Breast epithelium (tissue), 4 donors: ENCODE data around the gene UBAC1. TPM values are rescaled to one million over a fixed set of nuclear protein-coding genes. Genes with fewer than 3 reads are reported as not detected.

Experiments
- DNase-seq, 2 donors: peaks; one replicate each; pipeline ENCODE4 v3.0.0-alpha.2; 2019; ENCODE audit warnings: low spot score in 2 of 2
- H3K27ac ChIP-seq, 2 donors: fragments of 200-600 bp; sonication (generic) in 1 of 2; one replicate each; pipeline ENCODE4 v1.5.1; 2016 to 2019; ENCODE audit warnings: mild to moderate bottlenecking in 1 of 2
- H3K27me3 ChIP-seq, 2 donors: fragments of 200-600 bp; sonication (generic) in 1 of 2; one replicate each; pipeline versions ENCODE4 v1.5.1 to v1.6.0; 2017 to 2019; ENCODE audit warnings: control low read depth in 1 of 2, mild to moderate bottlenecking in 1 of 2
- H3K36me3 ChIP-seq: fragments of 200-600 bp; one replicate; pipeline ENCODE4 v1.5.1; 2019
- H3K4me1 ChIP-seq, 2 donors: fragments of 200-600 bp; sonication (generic); one replicate each; pipeline ENCODE4 v1.5.1; 2016 to 2019; ENCODE audit warnings: control low read depth in 1 of 2
- H3K4me3 ChIP-seq, 3 donors: fragments of 200-600 bp; sonication (generic); 1 replicate in 2 of 3; 2 replicates in 1 of 3; pipeline ENCODE4 v1.5.1; 2016 to 2019; ENCODE audit warnings: mild to moderate bottlenecking in 3 of 3, moderate library complexity in 2 of 3
- H3K9me3 ChIP-seq, 2 donors: fragments of 200-600 bp; sonication (generic) in 1 of 2; one replicate each; pipeline ENCODE4 v1.5.1; 2016 to 2019; ENCODE audit warnings: control low read depth in 1 of 2
- POLR2A ChIP-seq: fragments of 450-650 bp; IDR thresholded peaks from one replicate; pipeline ENCODE4 v1.6.1; 2016; ENCODE audit warnings: antibody characterized with exemption, mild to moderate bottlenecking, moderate library complexity
- POLR2AphosphoS5 ChIP-seq, 3 donors: sonication (generic); formaldehyde crosslinking; IDR thresholded peaks; one replicate each; pipeline ENCODE4 v1.6.1; 2017; ENCODE audit warnings: antibody characterized with exemption in 3 of 3
- intact Hi-C: fragments of 100-400 bp; cut with DNase I; formaldehyde crosslinking; loops from one replicate; pipeline ENCODE4 v1.15.1; 2023; ENCODE audit warnings: low total_unique reads
- total RNA-seq, 3 donors: library from RNA; depleted of rRNA; stranded (reverse); fragments of >200 nt; gene quantifications; one replicate each; pipeline ENCODE4 v1.1.0, GENCODE V29; 2016
- TF ChIP-seq, protein P1 (sequence below), 3 donors: fragments of 450-650 bp; IDR thresholded peaks; one replicate each; pipeline ENCODE4 v1.5.1; 2016 to 2017; ENCODE audit warnings: antibody characterized with exemption in 3 of 3, mild to moderate bottlenecking in 3 of 3, moderate library complexity in 3 of 3

UBAC1 gene
- total RNA-seq, 3 donors from 2014 or later = 39.2 to 53.0 (median 45.6) TPM

DNA sequence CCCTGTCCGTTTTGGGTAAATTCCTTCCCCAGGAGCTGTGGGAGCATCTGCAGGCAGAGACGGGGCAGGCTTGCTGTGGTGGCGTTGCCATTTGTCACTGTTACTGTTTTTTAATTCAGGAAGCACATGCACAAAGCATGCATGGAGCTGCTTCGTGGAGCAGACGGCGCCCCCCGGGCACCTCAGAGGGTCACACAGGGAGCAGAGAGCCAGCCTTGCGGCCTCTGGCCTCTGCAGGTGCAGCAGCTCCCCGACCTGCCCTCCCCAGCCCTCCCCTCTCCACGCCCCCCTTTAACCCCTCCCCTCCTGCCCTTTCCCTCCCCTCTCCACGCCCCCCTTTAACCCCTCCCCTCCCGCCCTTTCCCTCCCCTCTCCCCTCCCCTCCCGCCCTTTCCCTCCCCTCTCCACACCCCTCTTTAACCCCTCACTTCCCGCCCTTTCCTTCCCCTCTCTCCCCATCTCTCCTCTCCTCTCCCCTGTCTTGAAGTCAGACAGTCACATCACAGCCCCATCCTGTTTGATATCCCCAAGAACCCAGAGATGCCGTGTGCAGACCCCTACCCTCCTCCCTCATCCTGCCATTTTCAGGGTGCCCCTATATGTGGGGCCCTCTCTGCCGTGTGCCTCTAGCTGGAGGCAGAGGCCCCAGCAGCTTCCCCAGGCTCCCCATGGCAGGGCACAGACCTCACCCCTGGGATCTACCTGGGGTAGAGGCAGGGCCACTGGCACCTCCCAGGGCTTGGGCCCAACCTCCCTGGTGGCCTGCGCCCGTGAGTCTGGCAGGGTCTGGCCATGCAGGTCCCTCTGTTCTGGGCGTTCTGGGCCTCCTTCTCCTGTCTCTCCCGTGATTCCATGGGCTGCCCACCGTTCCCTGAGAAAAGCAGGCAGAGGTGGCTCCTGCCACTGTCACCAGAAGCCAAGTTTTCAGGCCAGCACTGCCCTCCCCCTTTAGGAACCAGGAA is 29.6 kb upstream of the UBAC1 start:
- DNase-seq = no peak
- Histone ChIP-seq H3K9me3 (no peaks in the 10 kb centered on the region), H3K4me1 (peaks cover 6 to 22% of the 10 kb centered on the region in 2 donors), H3K4me3 (peak overlapping the region in 2 of 3 donors; percentile 21 to 48), H3K27me3 (peaks cover 0 to 31% of the 10 kb centered on the region in 2 donors), H3K27ac (peak overlapping the region in 1 of 2 donors; percentile 76), H3K36me3 (no peaks in the 10 kb centered on the region)
- intact Hi-C loops = loop anchor here (10.0 kb wide), 1 partner anchor 124 kb away; the partner anchor contains the start of gene TMEM250
- TF ChIP-seq POLR2AphosphoS5 (IDR thresholded peaks at IDR 0.05) (no peak), POLR2A (no peak)
- TF ChIP-seq, protein P1, sequence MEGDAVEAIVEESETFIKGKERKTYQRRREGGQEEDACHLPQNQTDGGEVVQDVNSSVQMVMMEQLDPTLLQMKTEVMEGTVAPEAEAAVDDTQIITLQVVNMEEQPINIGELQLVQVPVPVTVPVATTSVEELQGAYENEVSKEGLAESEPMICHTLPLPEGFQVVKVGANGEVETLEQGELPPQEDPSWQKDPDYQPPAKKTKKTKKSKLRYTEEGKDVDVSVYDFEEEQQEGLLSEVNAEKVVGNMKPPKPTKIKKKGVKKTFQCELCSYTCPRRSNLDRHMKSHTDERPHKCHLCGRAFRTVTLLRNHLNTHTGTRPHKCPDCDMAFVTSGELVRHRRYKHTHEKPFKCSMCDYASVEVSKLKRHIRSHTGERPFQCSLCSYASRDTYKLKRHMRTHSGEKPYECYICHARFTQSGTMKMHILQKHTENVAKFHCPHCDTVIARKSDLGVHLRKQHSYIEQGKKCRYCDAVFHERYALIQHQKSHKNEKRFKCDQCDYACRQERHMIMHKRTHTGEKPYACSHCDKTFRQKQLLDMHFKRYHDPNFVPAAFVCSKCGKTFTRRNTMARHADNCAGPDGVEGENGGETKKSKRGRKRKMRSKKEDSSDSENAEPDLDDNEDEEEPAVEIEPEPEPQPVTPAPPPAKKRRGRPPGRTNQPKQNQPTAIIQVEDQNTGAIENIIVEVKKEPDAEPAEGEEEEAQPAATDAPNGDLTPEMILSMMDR (IDR thresholded peaks at IDR 0.05) = no peak

DNA sequence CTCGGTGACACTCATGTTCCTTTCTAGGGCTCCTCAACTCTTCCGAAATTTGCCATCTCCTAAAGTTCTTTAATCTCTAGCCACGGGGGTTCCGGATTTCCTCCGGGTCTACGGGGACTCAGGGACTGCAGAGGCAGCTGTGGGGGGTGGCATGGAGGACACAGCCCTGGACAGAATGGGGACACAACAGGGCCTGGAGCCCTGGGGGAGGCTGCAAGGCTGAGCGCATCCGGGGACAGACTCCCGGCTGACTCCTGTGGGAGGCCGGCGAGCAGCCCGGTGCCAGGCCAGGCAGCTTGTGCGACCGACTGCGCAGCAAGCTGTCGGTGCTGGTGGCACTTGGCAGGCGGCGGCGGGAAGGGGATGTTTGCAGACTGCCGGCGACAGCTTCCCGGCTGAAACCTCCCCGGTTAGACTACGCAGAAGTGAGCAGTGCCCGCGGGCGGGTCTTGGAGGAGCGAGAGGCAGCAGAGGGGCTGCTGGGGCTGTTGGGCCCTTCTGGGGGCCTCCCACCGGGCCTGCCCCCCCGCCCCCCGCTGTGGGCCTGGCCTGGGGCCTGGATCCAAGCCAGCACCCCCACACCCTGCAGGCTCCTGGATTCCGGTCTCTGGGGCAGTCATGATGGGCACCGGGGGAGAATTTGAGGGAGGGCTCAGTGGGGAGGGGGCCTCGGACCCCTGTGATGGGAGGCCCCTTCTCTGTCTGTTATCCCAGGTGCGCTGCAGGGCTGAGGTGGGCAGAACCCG is 28.7 kb upstream of the UBAC1 start:
- no peak for DNase-seq
- Histone ChIP-seq H3K36me3 (no peaks in the 10 kb centered on the region), H3K9me3 (no peaks in the 10 kb centered on the region), H3K4me3 (peak overlapping the region in 2 of 3 donors; percentile 21 to 48), H3K27me3 (peaks cover 0 to 39% of the 10 kb centered on the region in 2 donors), H3K4me1 (peaks cover 6 to 22% of the 10 kb centered on the region in 2 donors), H3K27ac (peak overlapping the region in 1 of 2 donors; percentile 26)
- intact Hi-C loops = loop anchor here (10.0 kb wide), 1 partner anchor 125 kb away; the partner anchor contains the start of gene TMEM250
- TF ChIP-seq POLR2A (no peak), POLR2AphosphoS5 (IDR thresholded peaks at IDR 0.05) (no peak)
- TF ChIP-seq, protein P1 (IDR thresholded peaks at IDR 0.05) = no peak

DNA sequence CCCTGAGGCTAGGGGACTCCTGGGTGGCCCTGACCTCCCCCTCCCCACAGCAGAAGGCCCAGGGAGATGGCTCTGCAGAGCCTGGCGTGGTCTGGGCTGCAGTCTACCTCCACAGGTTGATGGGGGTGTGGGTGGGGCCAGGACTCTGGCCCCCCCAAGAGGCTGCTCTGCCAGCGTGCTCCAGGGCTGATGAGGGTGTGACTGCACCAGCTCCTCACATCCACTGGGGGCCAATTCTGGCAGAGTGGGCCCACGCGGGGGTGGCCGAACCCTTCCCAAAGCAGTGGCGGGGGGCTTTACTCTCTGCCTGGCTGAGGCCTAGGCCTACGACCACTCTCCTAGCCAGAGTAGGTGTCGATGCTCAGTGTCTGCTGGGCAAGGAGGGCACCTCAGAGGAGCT is 28.0 kb upstream of the UBAC1 start:
- H3K27ac ChIP-seq = no peak overlapping the region
- TF ChIP-seq, protein P1 (IDR thresholded peaks at IDR 0.05) = no peak
- TF ChIP-seq POLR2AphosphoS5 (IDR thresholded peaks at IDR 0.05) (no peak), POLR2A (no peak)
- no peaks in the 10 kb centered on the region for H3K9me3 ChIP-seq
- H3K36me3 ChIP-seq = no peaks in the 10 kb centered on the region
- peaks cover 0 to 46% of the 10 kb centered on the region in 2 donors for H3K27me3 ChIP-seq
- peaks cover 6 to 22% of the 10 kb centered on the region in 2 donors for H3K4me1 ChIP-seq
- no peak overlapping the region for H3K4me3 ChIP-seq
- DNase-seq = no peak
- intact Hi-C loops = no loop called here

DNA sequence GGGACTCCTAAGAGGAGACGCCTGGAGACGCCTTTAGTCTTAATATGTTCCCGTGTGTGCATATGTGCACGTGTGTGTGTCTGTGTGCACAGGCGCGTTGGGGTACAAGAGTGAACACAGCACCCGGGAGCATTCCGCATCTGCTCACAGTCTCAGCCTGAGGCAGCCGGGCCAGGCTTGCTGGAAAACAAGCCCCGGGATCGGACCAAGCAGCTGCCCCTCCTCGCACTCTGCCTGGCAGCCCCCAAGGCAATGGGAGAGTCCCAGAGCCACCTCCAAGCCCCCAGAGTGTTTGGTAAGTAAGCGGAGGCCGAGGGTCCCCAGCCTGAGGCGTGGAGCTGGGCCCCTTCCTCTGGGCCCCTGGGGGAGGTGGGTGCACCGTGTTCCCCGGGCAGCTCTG is 27.3 kb upstream of the UBAC1 start:
- H3K4me3 ChIP-seq = no peak overlapping the region
- H3K36me3 ChIP-seq = no peaks in the 10 kb centered on the region
- H3K27me3 ChIP-seq = peaks cover 0 to 53% of the 10 kb centered on the region in 2 donors
- H3K9me3 ChIP-seq = no peaks in the 10 kb centered on the region
- intact Hi-C loops = no loop called here
- DNase-seq = no peak
- TF ChIP-seq, protein P1 (IDR thresholded peaks at IDR 0.05) = no peak
- TF ChIP-seq POLR2AphosphoS5 (IDR thresholded peaks at IDR 0.05) (no peak), POLR2A (no peak)
- no peak overlapping the region for H3K27ac ChIP-seq
- peaks cover 6 to 22% of the 10 kb centered on the region in 2 donors for H3K4me1 ChIP-seq
